IMR-90 (cell line): Measurements from ENCODE around the gene TEAD1. TPM values are rescaled to one million over a fixed set of nuclear protein-coding genes. Genes with fewer than 3 reads are reported as not detected.

Source experiments
- ATAC-seq: fragments of 200-7000 bp; cut with Tn5 transposase; 2 replicates; pipeline ENCODE4 v1.9.1; 2020; ENCODE audit warnings: low read depth, mild to moderate bottlenecking, moderate library complexity
- BruUV-seq: library from RNA; stranded (reverse); fragments of 400-500 nt; replicated peaks from 2 replicates; lab custom pipeline; 2021; lab: Mats Ljungman, UMichigan
- CTCF ChIA-PET: fragments of 300-600 bp; formaldehyde crosslinking; extraction: SDS; loops from one replicate; lab custom pipeline; 2021; ENCODE audit warnings: antibody characterized with exemption; lab: Yijun Ruan, JAX
- POLR2A ChIA-PET: fragments of 300-600 bp; sonication (Branson Sonifier 250); formaldehyde crosslinking; loops from one replicate; lab custom pipeline; 2022; ENCODE audit warnings: antibody characterized with exemption; ENCODE audit not compliant: unreplicated experiment; lab: Charles Lee
- DNase-seq: peaks from one replicate; pipeline ENCODE4 v3.0.0; 2013
- H2AFZ ChIP-seq: replicated peaks from 2 replicates; pipeline ENCODE3; 2013; ENCODE audit warnings: low read length, mild to moderate bottlenecking; ENCODE audit not compliant: poor library complexity
- H2AK5ac ChIP-seq: 2 replicates; pipeline ENCODE4 v1.6.1; 2013; ENCODE audit warnings: low read depth, low read length, inconsistent platforms
- H2AK9ac ChIP-seq: replicated peaks from 2 replicates; pipeline ENCODE3; 2013; ENCODE audit warnings: mild to moderate bottlenecking, low read depth, low read length, moderate library complexity; ENCODE audit not compliant: poor library complexity
- H2BK120ac ChIP-seq: 2 replicates; pipeline ENCODE4 v1.6.1; 2013; ENCODE audit warnings: low read depth, low read length, inconsistent platforms
- H2BK15ac ChIP-seq: 3 replicates; pipeline ENCODE4 v1.6.1; 2013; ENCODE audit warnings: low read depth, low read length, inconsistent platforms
- H2BK20ac ChIP-seq: 2 replicates; pipeline ENCODE4 v1.6.1; 2013; ENCODE audit warnings: low read depth, mild to moderate bottlenecking, inconsistent platforms, low read length, moderate library complexity
- H2BK5ac ChIP-seq: 2 replicates; pipeline ENCODE4 v1.6.1; 2013; ENCODE audit warnings: mild to moderate bottlenecking, low read depth, low read length, inconsistent platforms; ENCODE audit not compliant: poor library complexity, severe bottlenecking
- H3K14ac ChIP-seq: replicated peaks from 2 replicates; pipeline ENCODE4 v1.6.1; 2013; ENCODE audit warnings: low read depth, low read length, inconsistent platforms
- H3K18ac ChIP-seq: 2 replicates; pipeline ENCODE4 v1.6.1; 2013; ENCODE audit warnings: low read depth, low read length, control low read depth
- H3K23ac ChIP-seq: 2 replicates; pipeline ENCODE4 v1.6.1; 2013; ENCODE audit warnings: low read depth, low read length, inconsistent platforms
- H3K27ac ChIP-seq: 2 replicates; pipeline ENCODE4 v1.5.1; 2013; ENCODE audit warnings: mild to moderate bottlenecking, control low read depth, low read length; ENCODE audit not compliant: insufficient read depth
- H3K27me3 ChIP-seq: 2 replicates; pipeline ENCODE4 v1.6.1; 2013; ENCODE audit warnings: low read length; ENCODE audit not compliant: control insufficient read depth, insufficient read depth
- H3K36me3 ChIP-seq: 2 replicates; pipeline ENCODE4 v1.6.1; 2013; ENCODE audit warnings: low read length, mixed read lengths; ENCODE audit not compliant: control insufficient read depth, insufficient read depth
- H3K4ac ChIP-seq: 2 replicates; pipeline ENCODE4 v1.6.1; 2013; ENCODE audit warnings: low read depth, low read length, inconsistent platforms
- H3K4me1 ChIP-seq: 2 replicates; pipeline ENCODE4 v1.6.1; 2013; ENCODE audit warnings: low read length, mixed read lengths; ENCODE audit not compliant: control insufficient read depth, insufficient read depth
- H3K4me2 ChIP-seq: 2 replicates; pipeline ENCODE4 v1.6.1; 2013; ENCODE audit warnings: low read depth, mild to moderate bottlenecking, control low read depth, low read length, moderate library complexity
- H3K4me3 ChIP-seq: 2 replicates; pipeline ENCODE4 v1.5.1; 2013; ENCODE audit warnings: low read depth, mild to moderate bottlenecking, control low read depth, low read length, moderate library complexity; ENCODE audit not compliant: insufficient read depth
- H3K56ac ChIP-seq: 2 replicates; pipeline ENCODE4 v1.6.1; 2013; ENCODE audit warnings: low read length, inconsistent platforms; ENCODE audit not compliant: insufficient read depth; ENCODE audit errors: extremely low read depth
- H3K79me1 ChIP-seq, 2 experiments: 2 replicates each; pipeline ENCODE4 v1.6.1; 2013; ENCODE audit warnings: low read length in 2 of 2, inconsistent platforms in 1 of 2, low read depth in 1 of 2
- H3K9ac ChIP-seq: 2 replicates; pipeline ENCODE4 v1.6.1; 2013; ENCODE audit warnings: low read depth, low read length, control low read depth
- H3K9me1 ChIP-seq: 2 replicates; pipeline ENCODE4 v1.6.1; 2013; ENCODE audit warnings: low read length, inconsistent platforms; ENCODE audit not compliant: insufficient read depth
- H3K9me3 ChIP-seq: 2 replicates; pipeline ENCODE4 v1.6.1; 2013; ENCODE audit warnings: low read length; ENCODE audit not compliant: control insufficient read depth, insufficient read depth
- H4K20me1 ChIP-seq: 2 replicates; pipeline ENCODE4 v1.6.1; 2013; ENCODE audit warnings: low read length, inconsistent platforms; ENCODE audit not compliant: insufficient read depth
- H4K5ac ChIP-seq: 2 replicates; pipeline ENCODE4 v1.6.1; 2013; ENCODE audit warnings: mild to moderate bottlenecking, low read depth, low read length, control low read depth
- H4K8ac ChIP-seq, 2 experiments: 2 replicates each; pipeline ENCODE4 v1.6.1; 2013; ENCODE audit warnings: low read depth in 2 of 2, low read length in 2 of 2, control low read depth in 1 of 2, inconsistent platforms in 1 of 2
- H4K91ac ChIP-seq: 2 replicates; pipeline ENCODE4 v1.6.1; 2013; ENCODE audit warnings: low read depth, low read length, inconsistent platforms; ENCODE audit not compliant: insufficient read depth
- CHD1 ChIP-seq: IDR thresholded peaks from 2 replicates; pipeline ENCODE4 v1.6.1; 2012; ENCODE audit warnings: low read depth, low read length, improper control_type of control experiment
- CTCF ChIP-seq: conservative IDR thresholded peaks from 2 replicates; pipeline ENCODE4 v1.5.1; 2012; ENCODE audit warnings: mild to moderate bottlenecking, low read depth, low read length, improper control_type of control experiment
- FOS ChIP-seq: fragments of 150-350 bp; IDR thresholded peaks from 2 replicates; pipeline ENCODE4 v1.6.1; 2016; ENCODE audit warnings: low read depth, low read length
- MAFK ChIP-seq: IDR thresholded peaks from 2 replicates; pipeline ENCODE4 v1.6.1; 2012; ENCODE audit warnings: low read depth, low read length, improper control_type of control experiment
- MAZ ChIP-seq: IDR thresholded peaks from 2 replicates; pipeline ENCODE4 v1.6.1; 2012; ENCODE audit warnings: low read depth, mild to moderate bottlenecking, low read length, improper control_type of control experiment, moderate library complexity, borderline replicate concordance
- NFE2L2 ChIP-seq: fragments of 150-350 bp; IDR thresholded peaks from 2 replicates; pipeline ENCODE4 v1.6.1; 2016; ENCODE audit warnings: low read depth, mild to moderate bottlenecking, low read length
- RCOR1 ChIP-seq: IDR thresholded peaks from 2 replicates; pipeline ENCODE4 v1.6.1; 2012; ENCODE audit warnings: mild to moderate bottlenecking, low read length, improper control_type of control experiment; ENCODE audit not compliant: insufficient replicate concordance
- WGBS, 2 experiments: methylation state at CpG; one replicate each; pipeline versions ENCODE4 v1.1.5 to v1.1.7; 2013; ENCODE audit warnings: missing lambda C conversion rate in 2 of 2; ENCODE audit not compliant: insufficient read length in 1 of 2; ENCODE audit errors: extremely low coverage in 2 of 2; 5-methylcytosine and 5-hydroxymethylcytosine counted together
- dilution Hi-C: fragments of 300-500 bp; cut with HindIII; formaldehyde crosslinking; loops from one replicate; pipeline ENCODE4 v1.14.3; 2018; ENCODE audit warnings: low sequenced_read_pairs; ENCODE audit not compliant: unreplicated experiment
- in situ Hi-C: fragments of 300-500 bp; cut with MboI; formaldehyde crosslinking; loops from 3 replicates; pipeline ENCODE4 v1.14.3; 2019; ENCODE audit warnings: low sequenced_read_pairs, inconsistent platforms, mixed read lengths
- intact Hi-C: fragments of 100-400 bp; cut with micrococcal nuclease; formaldehyde crosslinking; loops from 2 replicates; pipeline ENCODE4 v1.10.0; 2022
- polyA plus RNA-seq, 3 experiments: library from polyadenylated mRNA; depleted of rRNA; stranded (reverse); fragments of >200 nt; gene quantifications; 2 replicates each; pipeline ENCODE4 v1.2.3, GENCODE V29; 2012; ENCODE audit warnings: low replicate concordance in 1 of 3
- total RNA-seq: library from RNA; depleted of rRNA; stranded (reverse); fragments of >200 nt; gene quantifications from 2 replicates; pipeline ENCODE4 v1.2.3, GENCODE V29; 2012

Gene TEAD1
- total and polyA plus RNA-seq, 2 of the 4 experiments (the other 2 are of a cell fraction), result 51.8 to 69.2 TPM

DNA sequence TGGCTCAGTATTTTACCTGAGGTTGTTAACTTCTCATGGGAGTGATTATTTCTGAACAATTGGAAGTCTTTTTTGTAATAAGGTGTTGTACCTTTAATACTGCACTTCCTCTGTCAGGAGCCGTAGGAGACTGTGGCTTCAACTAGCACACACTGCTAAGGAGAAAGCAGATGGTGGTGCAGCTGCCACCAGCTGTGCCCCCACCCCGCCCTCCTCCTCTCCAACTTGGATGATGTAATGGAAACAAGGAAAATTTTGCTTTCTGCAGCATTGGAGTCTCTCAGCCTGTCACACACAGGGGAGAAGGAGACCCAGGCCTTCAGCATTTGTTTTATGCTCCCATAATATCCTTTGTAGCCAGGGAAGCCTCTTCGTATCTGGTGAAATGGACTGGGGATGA, 91.2 kb downstream of the TEAD1 start:
- Histone ChIP-seq H3K4me1 (peaks cover 39% of the 10 kb centered on the region), H2BK120ac (no peak overlapping the region), H3K27ac (no peak overlapping the region), H2AFZ (no peak overlapping the region), H3K14ac (no peak overlapping the region), H2BK15ac (no peak overlapping the region), H3K4me2 (no peak overlapping the region), H3K56ac (no peak overlapping the region), H4K20me1 (peaks cover 87% of the 10 kb centered on the region), H3K36me3 (peaks cover 23% of the 10 kb centered on the region), H3K9ac (no peak overlapping the region), H4K91ac (no peak overlapping the region), H2AK5ac (no peak overlapping the region), H3K23ac (no peak overlapping the region), H3K18ac (no peak overlapping the region), H3K27me3 (no peaks in the 10 kb centered on the region), H3K4me3 (no peak overlapping the region), H4K8ac (no peak overlapping the region), H3K79me1 (peaks cover 55 to 97% of the 10 kb centered on the region in 2 experiments), H2AK9ac (no peak overlapping the region), H2BK5ac (no peak overlapping the region), H3K9me1 (peaks cover 48% of the 10 kb centered on the region), H3K9me3 (no peaks in the 10 kb centered on the region), H4K5ac (no peak overlapping the region), H3K4ac (no peak overlapping the region), H2BK20ac (no peak overlapping the region)
- ATAC-seq (peak; percentile 42), DNase-seq (peak; percentile 60)
- dilution Hi-C loops, result no loop called here
- intact Hi-C loops, result no loop called here
- CTCF ChIA-PET, result no interaction called here
- no peak for TF ChIP-seq NFE2L2
- TF ChIP-seq CHD1, result no peak
- no peak for TF ChIP-seq CTCF
- TF ChIP-seq FOS, result no peak
- no peak for TF ChIP-seq MAFK
- peak; percentile 22; the same call in 1 of the 2 replicates for TF ChIP-seq MAZ
- TF ChIP-seq RCOR1, result no peak
- POLR2A ChIA-PET, result no interaction called here
- in situ Hi-C loops, result no loop called here
- no CpG with 5 or more reads among the region's 3 CpGs for WGBS, 2 experiments
- no TSS peak for BruUV-seq
